HG03575 (cell line): ENCODE results near the gene LMF2.

Source experiments
- ATAC-seq: cut with Tn5 transposase; IDR thresholded peaks from one replicate; pipeline ENCODE4 v1.9.1; 2021; ENCODE audit not compliant: unreplicated experiment, insufficient number of reproducible peaks, low FRiP score; ENCODE audit errors: extremely low read depth

Gene LMF2

GRCh38 chr22:50506611-50507420, 686 bp downstream of the LMF2 start:
- ATAC-seq, result no peak

- no peak for ATAC-seq
Measured at GRCh38 chr22:50505776-50506610, 1.5 kb downstream of the LMF2 start.

GRCh38 chr22:50505276-50505775, 2.2 kb downstream of the LMF2 start:
- no peak for ATAC-seq

- no peak for ATAC-seq
Measured at GRCh38 chr22:50504369-50505211, 2.9 kb downstream of the LMF2 start.

- no peak for ATAC-seq
Measured at GRCh38 chr22:50503475-50504145, 3.9 kb downstream of the LMF2 start.

- ATAC-seq, result no peak
Measured at GRCh38 chr22:50502628-50503474, 4.7 kb downstream of the LMF2 start.

GRCh38 chr22:50502096-50502495, 5.4 kb downstream of the LMF2 start:
- ATAC-seq, result no peak

GRCh38 chr22:50500452-50500851, 7.0 kb downstream of the LMF2 start:
- no peak for ATAC-seq

GRCh38 chr22:50498322-50498890, 9.1 kb downstream of the LMF2 start:
- no peak for ATAC-seq

- ATAC-seq, result no peak
Measured at GRCh38 chr22:50497093-50497492, 10.4 kb downstream of the LMF2 start.

GRCh38 chr22:50490531-50491308, 16.8 kb downstream of the LMF2 start:
- no peak for ATAC-seq

GRCh38 chr22:50489363-50490243, 17.9 kb downstream of the LMF2 start:
- no peak for ATAC-seq

- no peak for ATAC-seq
Measured at GRCh38 chr22:50488886-50489285, 18.6 kb downstream of the LMF2 start.

GRCh38 chr22:50488006-50488677, 19.4 kb downstream of the LMF2 start:
- ATAC-seq, result no peak

GRCh38 chr22:50487290-50488005, 20.1 kb downstream of the LMF2 start:
- ATAC-seq, result no peak
